ENCODE results near the gene YPEL2. TPM values are rescaled to one million over a fixed set of nuclear protein-coding genes. Genes with fewer than 3 reads are reported as not detected.

Gene YPEL2
- total RNA-seq, 1 donor from 2014 or later: 2.7 TPM

DNA sequence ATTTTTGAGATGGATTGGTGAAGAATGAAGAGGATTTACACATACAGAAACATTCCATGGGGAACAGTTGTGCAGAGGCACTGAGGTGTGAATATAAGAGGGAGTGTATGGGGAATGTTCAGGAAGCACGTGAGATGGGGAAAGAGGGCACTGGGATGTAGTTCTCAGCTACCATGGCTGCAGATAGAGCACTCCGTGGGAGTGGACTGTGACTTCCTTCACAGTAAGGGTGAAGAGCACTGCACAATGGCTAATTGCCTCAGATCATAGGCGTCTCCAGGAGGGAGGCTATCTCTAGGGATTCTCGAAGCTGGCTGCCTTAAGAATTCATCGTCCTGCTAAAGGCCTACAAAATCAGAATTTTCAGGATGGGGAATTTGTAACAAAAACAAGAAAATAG, 7.0 kb downstream of the YPEL2 start:
- peaks cover 5% of the 10 kb centered on the region for H3K4me1 Mint-ChIP-seq
- TF ChIP-seq, protein P1, sequence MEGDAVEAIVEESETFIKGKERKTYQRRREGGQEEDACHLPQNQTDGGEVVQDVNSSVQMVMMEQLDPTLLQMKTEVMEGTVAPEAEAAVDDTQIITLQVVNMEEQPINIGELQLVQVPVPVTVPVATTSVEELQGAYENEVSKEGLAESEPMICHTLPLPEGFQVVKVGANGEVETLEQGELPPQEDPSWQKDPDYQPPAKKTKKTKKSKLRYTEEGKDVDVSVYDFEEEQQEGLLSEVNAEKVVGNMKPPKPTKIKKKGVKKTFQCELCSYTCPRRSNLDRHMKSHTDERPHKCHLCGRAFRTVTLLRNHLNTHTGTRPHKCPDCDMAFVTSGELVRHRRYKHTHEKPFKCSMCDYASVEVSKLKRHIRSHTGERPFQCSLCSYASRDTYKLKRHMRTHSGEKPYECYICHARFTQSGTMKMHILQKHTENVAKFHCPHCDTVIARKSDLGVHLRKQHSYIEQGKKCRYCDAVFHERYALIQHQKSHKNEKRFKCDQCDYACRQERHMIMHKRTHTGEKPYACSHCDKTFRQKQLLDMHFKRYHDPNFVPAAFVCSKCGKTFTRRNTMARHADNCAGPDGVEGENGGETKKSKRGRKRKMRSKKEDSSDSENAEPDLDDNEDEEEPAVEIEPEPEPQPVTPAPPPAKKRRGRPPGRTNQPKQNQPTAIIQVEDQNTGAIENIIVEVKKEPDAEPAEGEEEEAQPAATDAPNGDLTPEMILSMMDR (conservative IDR thresholded peaks at IDR 0.05): no peak

GRCh38 chr17:59341922-59342321, 10.5 kb downstream of the YPEL2 start:
- H3K4me1 Mint-ChIP-seq: peaks cover 5% of the 10 kb centered on the region
- H3K27ac Mint-ChIP-seq (ENCODE audit: unreplicated experiment): no peak overlapping the region
- peaks cover 3% of the 10 kb centered on the region for H3K27me3 Mint-ChIP-seq (ENCODE audit: low read depth)
- H3K9me3 Mint-ChIP-seq: no peaks in the 10 kb centered on the region
- H3K4me3 Mint-ChIP-seq: no peak overlapping the region
- TF ChIP-seq, protein P1 (conservative IDR thresholded peaks at IDR 0.05): no peak
- H3K36me3 Mint-ChIP-seq (ENCODE audit: low read depth): no peaks in the 10 kb centered on the region
- no peak for DNase-seq (ENCODE audit: low read depth, low spot score)

More for the DNA sequence above, 7.0 kb downstream of the YPEL2 start:
- no peak overlapping the region for H3K27ac Mint-ChIP-seq (ENCODE audit: unreplicated experiment)
- H3K9me3 Mint-ChIP-seq: no peaks in the 10 kb centered on the region
- no peak for DNase-seq (ENCODE audit: low read depth, low spot score)
- H3K4me3 Mint-ChIP-seq: no peak overlapping the region
- H3K27me3 Mint-ChIP-seq (ENCODE audit: low read depth): peaks cover 19% of the 10 kb centered on the region
- no peaks in the 10 kb centered on the region for H3K36me3 Mint-ChIP-seq (ENCODE audit: low read depth)

DNA sequence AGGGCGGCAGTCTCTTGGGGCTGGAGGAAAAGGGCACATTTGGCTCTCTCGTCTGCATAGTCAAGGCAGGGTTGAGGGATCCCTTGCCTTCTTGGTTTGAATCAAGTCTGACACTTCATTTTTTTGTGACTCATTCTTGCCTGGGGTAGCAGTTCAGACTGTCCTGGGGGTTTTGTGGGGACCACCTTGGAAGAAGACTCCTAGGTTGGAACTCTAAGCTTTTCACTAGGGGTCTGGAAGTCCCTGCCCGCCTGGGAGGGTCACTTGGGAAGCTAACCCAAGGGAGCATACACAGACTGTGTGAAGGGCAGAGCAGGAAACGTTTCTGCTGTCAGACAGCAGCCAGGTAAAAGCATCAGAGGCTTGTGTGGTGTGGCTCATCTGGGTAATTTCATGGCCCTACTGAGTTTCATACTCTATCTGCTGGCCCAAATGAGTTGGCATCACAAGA, 11.3 kb downstream of the YPEL2 start:
- no peak overlapping the region for H3K27ac Mint-ChIP-seq (ENCODE audit: unreplicated experiment)
- peaks cover 5% of the 10 kb centered on the region for H3K4me1 Mint-ChIP-seq
- peaks cover 3% of the 10 kb centered on the region for H3K27me3 Mint-ChIP-seq (ENCODE audit: low read depth)
- H3K36me3 Mint-ChIP-seq (ENCODE audit: low read depth): no peaks in the 10 kb centered on the region
- TF ChIP-seq, protein P1 (conservative IDR thresholded peaks at IDR 0.05): no peak
- H3K4me3 Mint-ChIP-seq: no peak overlapping the region
- DNase-seq (ENCODE audit: low read depth, low spot score): no peak
- no peaks in the 10 kb centered on the region for H3K9me3 Mint-ChIP-seq

DNA sequence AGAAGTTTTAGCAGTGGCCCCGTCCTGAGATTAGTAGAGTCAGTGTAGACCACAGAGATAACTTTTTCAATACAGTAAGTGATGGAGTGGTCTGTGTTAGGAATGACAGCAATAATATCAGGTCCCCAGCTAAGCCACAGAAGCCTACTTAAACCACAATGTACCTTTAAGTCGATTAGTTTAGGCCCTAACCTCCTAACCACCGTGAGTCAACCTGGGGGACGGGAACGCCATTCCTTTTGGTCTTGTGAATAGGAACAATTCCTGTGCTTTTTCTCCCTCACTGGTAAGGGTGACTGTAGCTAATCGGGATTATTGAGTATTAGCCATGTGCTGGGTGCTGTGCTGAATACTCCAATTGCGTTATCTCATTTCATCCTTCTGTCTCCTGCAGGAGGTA, 14.0 kb downstream of the YPEL2 start:
- DNase-seq (ENCODE audit: low read depth, low spot score): no peak
- no peaks in the 10 kb centered on the region for H3K9me3 Mint-ChIP-seq
- H3K4me1 Mint-ChIP-seq: peaks cover 14% of the 10 kb centered on the region

DNA sequence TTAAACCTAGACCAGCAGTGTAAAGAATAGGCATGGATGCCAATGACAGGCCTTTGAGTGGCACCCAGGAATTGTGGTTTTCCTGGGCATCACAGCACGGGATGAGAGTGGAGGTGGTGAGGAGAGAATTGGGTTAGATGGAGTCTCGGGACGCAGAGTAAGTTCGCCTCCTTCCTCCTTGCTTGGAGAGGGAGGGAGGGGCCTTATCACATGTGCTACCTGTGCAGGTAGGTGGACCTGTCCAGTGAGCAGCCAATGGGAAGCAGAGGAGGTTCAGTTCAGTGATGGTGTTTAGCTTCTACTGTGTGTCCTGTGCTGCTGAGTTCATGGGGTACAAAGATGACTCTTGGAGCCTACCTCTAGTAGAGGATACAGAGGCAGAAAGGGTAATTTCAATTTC, 14.9 kb downstream of the YPEL2 start:
- TF ChIP-seq, protein P1 (conservative IDR thresholded peaks at IDR 0.05): no peak
- DNase-seq (ENCODE audit: low read depth, low spot score): no peak
- peaks cover 19% of the 10 kb centered on the region for H3K4me1 Mint-ChIP-seq
- H3K27me3 Mint-ChIP-seq (ENCODE audit: low read depth): peaks cover 3% of the 10 kb centered on the region
- H3K27ac Mint-ChIP-seq (ENCODE audit: unreplicated experiment): no peak overlapping the region
- no peak overlapping the region for H3K4me3 Mint-ChIP-seq
- no peaks in the 10 kb centered on the region for H3K9me3 Mint-ChIP-seq
- H3K36me3 Mint-ChIP-seq (ENCODE audit: low read depth): no peaks in the 10 kb centered on the region

More for the DNA sequence above, 14.0 kb downstream of the YPEL2 start:
- no peak overlapping the region for H3K27ac Mint-ChIP-seq (ENCODE audit: unreplicated experiment)
- H3K27me3 Mint-ChIP-seq (ENCODE audit: low read depth): peaks cover 3% of the 10 kb centered on the region
- H3K4me3 Mint-ChIP-seq: no peak overlapping the region
- H3K36me3 Mint-ChIP-seq (ENCODE audit: low read depth): no peaks in the 10 kb centered on the region
- TF ChIP-seq, protein P1 (conservative IDR thresholded peaks at IDR 0.05): no peak
